GM21447 (cell line): Measurements from ENCODE around the gene DIS3L2.

Source experiments
- ATAC-seq: cut with Tn5 transposase; IDR thresholded peaks from one replicate; pipeline ENCODE4 v1.9.1; 2021; ENCODE audit not compliant: unreplicated experiment

The DIS3L2 gene

GRCh38 chr2:232260075-232260474 lies 298.6 kb downstream of the DIS3L2 start:
- ATAC-seq, result no peak

GRCh38 chr2:232261776-232262175 lies 300.3 kb downstream of the DIS3L2 start:
- ATAC-seq, result no peak

GRCh38 chr2:232263295-232263694 lies 301.8 kb downstream of the DIS3L2 start:
- no peak for ATAC-seq

GRCh38 chr2:232264081-232264480 lies 302.6 kb downstream of the DIS3L2 start:
- no peak for ATAC-seq

- ATAC-seq, result no peak
Measured at GRCh38 chr2:232265329-232265728, 303.8 kb downstream of the DIS3L2 start.

- no peak for ATAC-seq
Measured at GRCh38 chr2:232268636-232269165, 307.2 kb downstream of the DIS3L2 start.

- no peak for ATAC-seq
Measured at GRCh38 chr2:232269867-232270266, 308.4 kb downstream of the DIS3L2 start.

- ATAC-seq, result no peak
Measured at GRCh38 chr2:232273903-232274643, 312.6 kb downstream of the DIS3L2 start.

- ATAC-seq, result no peak
Measured at GRCh38 chr2:232275670-232276069, 314.2 kb downstream of the DIS3L2 start.

GRCh38 chr2:232276084-232276732 lies 314.7 kb downstream of the DIS3L2 start:
- no peak for ATAC-seq

GRCh38 chr2:232276733-232277313 lies 315.3 kb downstream of the DIS3L2 start:
- no peak for ATAC-seq

GRCh38 chr2:232278534-232278933 lies 317.0 kb downstream of the DIS3L2 start:
- no peak for ATAC-seq

- no peak for ATAC-seq
Measured at GRCh38 chr2:232280341-232280740, 318.8 kb downstream of the DIS3L2 start.

- ATAC-seq, result no peak
Measured at GRCh38 chr2:232281858-232282507, 320.5 kb downstream of the DIS3L2 start.

- no peak for ATAC-seq
Measured at GRCh38 chr2:232282508-232283055, 321.1 kb downstream of the DIS3L2 start.

- no peak for ATAC-seq
Measured at GRCh38 chr2:232286001-232286868, 324.7 kb downstream of the DIS3L2 start.

GRCh38 chr2:232287316-232287715 lies 325.8 kb downstream of the DIS3L2 start:
- no peak for ATAC-seq

GRCh38 chr2:232288489-232289030 lies 327.0 kb downstream of the DIS3L2 start:
- no peak for ATAC-seq

- no peak for ATAC-seq
Measured at GRCh38 chr2:232290668-232291067, 329.2 kb downstream of the DIS3L2 start.

- no peak for ATAC-seq
Measured at GRCh38 chr2:232291343-232291742, 329.8 kb downstream of the DIS3L2 start.
